GM12872 (cell line): ENCODE data around the gene PXN.

Experiments used
- CTCF ChIP-seq: IDR thresholded peaks from 3 replicates; pipeline ENCODE4 v1.5.1; 2011; ENCODE audit warnings: low read depth, mild to moderate bottlenecking, low read length, moderate library complexity; ENCODE audit not compliant: insufficient read depth

The PXN gene

GRCh38 chr12:120223458-120224303 lies 41.8 kb downstream of the PXN start:
- no peak for TF ChIP-seq CTCF

- TF ChIP-seq CTCF, result no peak
These were observed 43.2 kb downstream of the PXN start for GRCh38 chr12:120222288-120222832.

DNA sequence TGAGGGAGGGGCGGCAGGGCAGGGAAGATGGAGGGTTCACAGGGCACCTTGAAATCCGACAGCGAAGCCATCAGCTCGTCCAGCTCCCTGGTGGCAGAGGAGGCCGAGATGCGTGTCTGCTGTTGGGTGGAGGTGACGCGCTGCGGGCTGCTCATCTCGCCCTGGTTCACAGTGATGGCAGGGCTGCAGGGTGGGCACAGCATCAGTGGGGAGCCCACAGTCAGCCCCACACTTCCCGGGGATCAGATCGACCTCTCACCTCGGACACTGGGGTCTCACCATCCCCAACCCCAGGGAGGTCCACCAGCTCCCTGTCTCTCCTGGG lies 44.0 kb downstream of the PXN start:
- no peak for TF ChIP-seq CTCF

GRCh38 chr12:120220838-120221575 lies 44.5 kb downstream of the PXN start:
- no peak for TF ChIP-seq CTCF

- TF ChIP-seq CTCF, result no peak
These were observed 46.6 kb downstream of the PXN start for GRCh38 chr12:120218680-120219606.

DNA sequence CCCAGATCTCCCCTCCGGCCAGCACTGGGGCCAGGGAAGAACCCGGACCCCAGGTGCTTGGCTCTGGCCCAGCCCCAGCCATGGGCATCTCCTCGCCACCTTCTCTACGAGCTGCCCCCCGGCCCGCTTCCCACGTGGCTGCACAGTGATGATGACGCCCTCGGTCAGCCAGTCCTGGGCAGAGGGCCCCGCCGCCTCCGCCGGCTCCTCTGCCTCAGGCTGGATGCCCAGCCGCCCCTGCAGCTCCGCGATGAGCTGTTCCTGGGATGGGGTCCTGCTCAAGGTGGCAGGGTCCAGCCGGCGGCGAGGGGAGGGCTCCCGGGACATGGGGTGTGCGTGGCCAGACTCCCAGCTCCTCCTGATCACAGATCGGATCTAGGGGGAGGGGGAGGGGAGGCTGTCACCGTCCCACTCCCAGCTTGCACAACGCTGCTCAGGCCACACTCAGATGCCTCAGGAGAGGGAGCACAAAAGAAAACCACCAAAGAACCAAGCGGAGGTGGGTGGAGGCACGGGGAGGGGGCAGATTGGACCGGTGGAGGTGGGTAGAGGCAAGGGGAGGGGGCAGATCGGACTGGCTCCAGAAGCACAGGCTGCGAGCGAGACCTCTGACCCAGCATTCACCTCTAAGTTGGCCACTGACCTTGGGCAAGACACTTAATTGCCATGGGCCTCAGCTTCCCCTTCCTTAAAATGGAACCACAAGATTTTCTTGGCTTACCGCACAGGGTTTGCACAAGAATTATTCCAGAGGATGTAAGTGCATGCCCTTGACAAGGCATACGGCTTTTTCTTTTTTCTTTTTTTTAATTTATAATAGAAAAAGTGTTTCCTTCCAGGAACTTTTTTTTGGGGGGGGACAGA lies 48.6 kb downstream of the PXN start:
- no peak for TF ChIP-seq CTCF
